NCI-H2196 treated with DMSO at 0.1 percent for 48 hours (cell line): ENCODE measurements around the gene GMNC.
A peak's percentile ranks its signal among the peaks of the same experiment; 100 is the strongest.

ENCODE experiments used
- DNase-seq: peaks from one replicate; lab custom pipeline; 2025; ENCODE audit not compliant: unreplicated experiment; lab: John Stamatoyannopoulos, UW

The GMNC gene

GRCh38 chr3:190849607-190850006, 12.9 kb downstream of the GMNC start:
- no peak for DNase-seq

GRCh38 chr3:190848870-190849269, 13.6 kb downstream of the GMNC start:
- DNase-seq = no peak

DNA sequence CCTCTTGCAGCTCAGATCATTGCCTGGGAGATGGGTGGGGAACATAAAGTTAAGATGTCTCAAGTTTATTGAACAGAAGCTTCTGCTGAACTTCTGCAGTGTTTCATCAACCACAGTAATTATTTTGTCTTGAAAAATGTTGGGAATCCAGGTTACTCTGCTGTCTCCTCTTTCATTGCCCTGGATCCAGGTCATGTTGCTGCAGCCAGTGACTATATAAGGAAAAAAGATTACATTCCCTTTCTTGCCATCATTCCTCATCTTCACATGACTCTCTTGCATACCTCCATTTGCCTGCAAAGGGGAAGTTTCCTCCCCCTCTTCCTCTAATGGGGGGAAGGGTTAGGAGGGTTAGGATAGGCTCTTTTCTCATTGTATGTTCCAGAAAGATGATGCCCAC, 15.1 kb downstream of the GMNC start:
- DNase-seq = no peak

DNA sequence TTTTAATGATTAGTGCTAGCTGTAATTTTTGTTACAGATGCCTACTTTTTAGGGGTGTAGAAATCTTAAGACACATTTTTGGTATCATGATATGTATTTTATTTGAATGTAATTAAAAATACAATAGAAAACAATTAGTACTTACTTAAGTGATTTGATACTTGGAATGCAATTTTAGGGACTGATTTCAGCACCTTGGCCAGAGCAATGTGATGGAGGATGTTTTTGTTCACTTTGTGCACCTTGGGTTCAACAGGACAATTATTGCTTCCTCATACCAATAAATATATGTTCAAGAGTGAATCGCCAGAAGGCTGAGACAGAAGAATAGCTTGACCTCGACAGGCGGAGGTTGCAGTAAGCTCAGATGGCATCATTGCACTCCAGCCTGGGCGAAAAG, 22.3 kb downstream of the GMNC start:
- DNase-seq = no peak

DNA sequence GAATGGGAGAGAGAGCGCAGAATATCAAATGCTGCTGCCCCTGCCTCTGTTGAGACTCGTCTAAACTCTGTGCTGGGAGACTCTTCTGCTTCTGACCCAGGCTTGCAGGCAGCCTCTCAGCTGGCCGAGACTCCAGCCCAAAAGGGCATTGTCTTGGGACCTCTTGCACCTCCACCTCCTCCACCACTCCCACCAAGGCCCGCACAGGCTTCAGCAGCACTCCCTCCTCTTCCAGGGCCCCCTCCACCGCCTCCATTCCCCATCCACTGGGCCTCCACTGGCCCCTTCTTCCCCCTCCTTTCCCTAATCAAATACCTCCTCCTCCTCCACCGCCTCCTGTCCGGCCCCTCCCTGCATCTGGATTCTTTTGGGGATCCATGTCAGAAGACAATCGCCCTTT, 31.3 kb downstream of the GMNC start:
- DNase-seq = no peak

DNA sequence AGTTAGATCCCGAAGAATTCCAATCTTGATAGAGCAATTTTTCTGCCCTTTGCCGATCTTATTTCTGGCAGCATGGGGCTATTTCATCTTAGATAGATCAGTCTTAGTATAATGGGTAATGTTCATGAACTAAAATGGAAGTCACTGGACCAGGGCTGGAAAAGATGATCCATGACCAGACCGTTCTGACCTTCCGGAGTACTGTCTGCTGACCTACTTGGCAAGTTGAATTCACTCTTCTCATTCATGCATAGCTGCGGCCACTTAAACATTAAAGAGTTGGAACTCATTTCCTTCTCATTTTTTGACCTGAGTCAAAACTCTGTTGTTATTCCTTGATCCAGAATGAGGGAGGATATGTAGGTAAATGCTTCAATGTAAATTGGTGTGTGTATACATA, 32.5 kb downstream of the GMNC start:
- no peak for DNase-seq

DNA sequence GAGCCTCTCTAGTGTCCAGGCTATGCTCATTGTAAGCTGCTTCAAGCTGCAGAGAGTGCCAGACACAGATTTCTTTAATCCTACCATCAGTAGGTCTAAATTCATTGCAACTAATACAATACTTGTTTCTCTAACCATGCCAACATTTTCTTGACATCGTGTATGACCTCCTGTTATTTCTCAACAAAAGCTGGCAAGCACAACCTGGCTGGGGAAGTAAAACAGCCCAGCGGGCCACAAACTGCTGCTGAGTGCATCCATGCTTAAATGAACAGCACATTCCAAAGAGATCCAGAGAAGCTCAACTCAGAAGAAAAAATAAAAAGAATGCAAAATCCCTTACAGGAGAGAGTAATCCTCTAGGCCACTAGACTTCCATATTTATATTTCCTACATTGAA, 36.5 kb downstream of the GMNC start:
- no peak for DNase-seq

GRCh38 chr3:190825386-190826016, 37.0 kb downstream of the GMNC start:
- DNase-seq = no peak

DNA sequence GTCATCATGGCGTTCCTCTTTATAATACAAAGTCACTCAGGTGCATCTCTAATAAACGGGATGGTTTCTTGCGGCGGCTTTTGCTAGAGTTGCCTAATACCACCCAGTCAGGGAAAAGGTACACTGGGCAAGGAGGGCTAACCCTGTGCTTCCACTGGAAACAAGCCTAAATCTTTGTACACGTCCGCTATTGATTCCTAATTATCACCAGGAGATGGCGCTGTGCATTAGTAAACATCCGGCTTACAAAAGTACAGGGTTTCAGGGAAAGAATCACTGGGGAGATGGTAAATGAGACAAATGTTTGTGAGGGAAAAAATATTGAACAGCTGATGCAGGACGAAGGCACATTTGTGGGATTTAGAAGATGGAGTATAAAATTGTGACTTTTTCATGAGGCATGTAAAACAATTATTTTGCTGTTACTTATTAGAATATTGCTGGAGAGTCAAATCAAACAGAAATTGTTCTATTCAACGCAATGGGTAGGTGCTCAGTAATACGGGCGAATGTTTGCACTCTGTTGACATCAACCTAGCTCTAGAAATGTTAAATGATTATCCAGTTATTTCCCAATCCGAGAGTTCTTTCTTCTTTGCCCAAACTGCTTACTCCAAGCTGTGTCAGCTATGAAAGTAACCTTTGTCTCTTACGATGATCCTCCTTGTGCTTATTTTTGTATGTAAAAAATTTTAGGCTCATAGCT, 50.6 kb downstream of the GMNC start:
- DNase-seq = peak; percentile 18

GRCh38 chr3:190810957-190811356, 51.5 kb downstream of the GMNC start:
- DNase-seq = no peak

DNA sequence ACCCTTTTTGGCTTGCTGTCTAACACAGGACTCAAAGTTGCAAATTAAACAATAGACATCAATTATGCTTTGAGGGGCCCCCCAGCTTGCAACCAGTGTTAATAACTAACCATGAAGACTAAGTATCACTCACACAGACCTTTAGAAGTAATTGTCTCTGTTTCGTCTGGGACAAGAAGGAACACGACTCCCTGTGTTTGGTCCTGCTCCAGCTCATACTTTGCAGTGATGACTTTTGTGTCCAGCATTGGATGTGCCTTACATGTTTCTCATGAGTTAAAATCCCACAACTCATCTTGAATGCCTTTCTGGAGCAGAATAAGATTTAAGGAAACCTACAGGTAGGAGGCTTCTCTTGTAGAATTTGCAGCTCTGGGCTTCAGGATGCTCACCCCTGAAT, 53.1 kb downstream of the GMNC start:
- DNase-seq = no peak

DNA sequence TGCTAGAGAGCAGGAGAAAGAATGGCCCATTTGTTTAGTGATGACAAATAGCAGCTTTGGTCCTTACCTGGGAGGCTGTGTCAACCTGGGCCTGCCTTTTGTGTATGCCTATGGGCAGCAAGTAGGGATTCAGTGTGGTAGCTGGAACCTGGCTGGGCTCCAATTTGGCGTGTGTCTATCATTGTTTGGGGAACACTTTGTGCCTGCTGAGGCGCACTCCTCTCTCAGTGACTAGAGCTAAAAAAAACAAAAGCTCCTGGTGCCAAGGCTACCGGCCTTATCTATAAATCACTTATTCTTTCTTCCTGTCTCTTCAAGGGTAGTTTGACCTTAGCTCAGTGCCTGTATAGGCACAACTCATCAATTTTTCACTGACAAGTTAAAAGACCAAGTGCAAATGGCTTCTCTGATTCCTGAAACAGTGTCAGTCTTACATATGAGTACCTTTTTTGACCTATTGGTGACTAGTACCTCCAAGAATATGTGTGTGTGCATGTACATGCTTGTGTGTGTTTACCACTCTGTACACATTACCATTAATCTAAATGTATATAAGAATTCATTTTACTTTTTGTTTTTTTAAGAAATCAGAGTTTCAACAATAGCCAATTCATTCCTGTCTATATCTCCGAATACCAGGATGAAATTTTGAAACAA, 54.6 kb downstream of the GMNC start:
- DNase-seq = no peak
